GM12878 (cell line): ENCODE data around the gene SMIM17. TPM values are rescaled to one million over a fixed set of nuclear protein-coding genes. Genes with fewer than 3 reads are reported as not detected.

Source experiments
- CHD1 ChIP-seq: IDR thresholded peaks from 2 replicates; pipeline ENCODE4 v1.6.1; 2012; ENCODE audit warnings: low read depth, low read length, improper control_type of control experiment
- E2F4 ChIP-seq: IDR thresholded peaks from 2 replicates; pipeline ENCODE4 v1.6.1; 2012; ENCODE audit warnings: low read depth, low read length, improper control_type of control experiment
- ELK1 ChIP-seq: IDR thresholded peaks from 2 replicates; pipeline ENCODE4 v1.6.1; 2012; ENCODE audit warnings: low read depth, low read length, improper control_type of control experiment
- EZH2 ChIP-seq: IDR thresholded peaks from 2 replicates; pipeline ENCODE4 v1.6.1; 2012; ENCODE audit warnings: low read depth, mild to moderate bottlenecking, control low read depth, inconsistent platforms, low read length, borderline replicate concordance; ENCODE audit not compliant: control insufficient read depth
- GABPA ChIP-seq: IDR thresholded peaks from 2 replicates; pipeline ENCODE4 v1.6.1; 2014; ENCODE audit warnings: antibody characterized with exemption, low read depth, mild to moderate bottlenecking, inconsistent platforms
- HDAC2 ChIP-seq: fragments of 200-600 bp; sonication (generic); IDR thresholded peaks from 2 replicates; pipeline ENCODE4 v1.6.1; 2017
- IKZF2 ChIP-seq, 2 experiments: fragments of 450-650 bp; IDR thresholded peaks; 2 replicates each; pipeline ENCODE4 v1.6.1; 2017; ENCODE audit warnings: mild to moderate bottlenecking in 2 of 2, moderate library complexity in 2 of 2
- IRF5 ChIP-seq: fragments of 450-650 bp; IDR thresholded peaks from 2 replicates; pipeline ENCODE4 v1.6.1; 2017; ENCODE audit warnings: borderline replicate concordance
- JUNB ChIP-seq: IDR thresholded peaks from 2 replicates; pipeline ENCODE4 v1.6.1; 2016; ENCODE audit warnings: antibody characterized with exemption, mild to moderate bottlenecking
- MTA2 ChIP-seq: fragments of 450-650 bp; IDR thresholded peaks from 2 replicates; pipeline ENCODE4 v1.6.1; 2016; ENCODE audit warnings: low read depth, mild to moderate bottlenecking, moderate library complexity
- POLR2AphosphoS5 ChIP-seq: IDR thresholded peaks from 2 replicates; pipeline ENCODE4 v1.6.1; 2011; ENCODE audit warnings: mild to moderate bottlenecking, low read length, inconsistent platforms
- RELA ChIP-seq: fragments of 450-650 bp; IDR thresholded peaks from 2 replicates; pipeline ENCODE4 v1.8.0; 2014; ENCODE audit warnings: borderline replicate concordance; ENCODE audit not compliant: partially characterized antibody
- SMC3 ChIP-seq: IDR thresholded peaks from 2 replicates; pipeline ENCODE4 v1.6.1; 2011; ENCODE audit warnings: low read length, improper control_type of control experiment, borderline replicate concordance
- SP1 ChIP-seq: IDR thresholded peaks from one replicate; pipeline ENCODE4 v1.6.1; 2011; ENCODE audit warnings: low read depth, low read length
- TCF7 ChIP-seq: IDR thresholded peaks from 2 replicates; pipeline ENCODE4 v1.6.1; 2014; ENCODE audit warnings: antibody characterized with exemption, borderline replicate concordance
- ZBTB33 ChIP-seq: fragments of 450-650 bp; IDR thresholded peaks from 2 replicates; pipeline ENCODE4 v1.6.1; 2017; ENCODE audit warnings: mild to moderate bottlenecking
- ZBTB4 ChIP-seq: fragments of 450-650 bp; formaldehyde crosslinking; IDR thresholded peaks from 2 replicates; pipeline ENCODE4 v1.4.0; 2022; ENCODE audit warnings: mild to moderate bottlenecking, moderate library complexity
- ZNF217 ChIP-seq: fragments of 450-650 bp; IDR thresholded peaks from 2 replicates; pipeline ENCODE4 v1.6.1; 2017; ENCODE audit warnings: antibody characterized with exemption, mild to moderate bottlenecking
- polyA plus RNA-seq, 11 experiments: library from polyadenylated mRNA; depleted of rRNA in 4 of 11; unstranded in 6 of 11; stranded (reverse) in 5 of 11; fragments of >200 nt; fragmentation: Nextera tagmentation in 4 of 11; fragmentation: Illumina TruSeq in 1 of 11; extraction: Ambion mirVana in 4 of 11; extraction: Trizol in 1 of 11; gene quantifications; 1 replicate in 1 of 11; 2 replicates in 10 of 11; pipeline versions ENCODE4 v1.2.1 to v1.2.3, GENCODE V29; 2011 to 2016; ENCODE audit warnings: inconsistent platforms in 2 of 11, missing spikeins in 2 of 11, low read depth in 1 of 11
- total RNA-seq, 4 experiments: library from RNA; depleted of rRNA in 3 of 4; stranded (reverse); fragments of >200 nt in 3 of 4; fragmentation: Illumina TruSeq in 1 of 4; extraction: Trizol in 1 of 4; gene quantifications; 2 replicates each; pipeline versions ENCODE4 v1.2.1 to v1.2.3, GENCODE V29; 2013 to 2021
- TF ChIP-seq, protein P1 (sequence below): fragments of 450-650 bp; IDR thresholded peaks from 2 replicates; pipeline ENCODE4 v1.6.1; 2017; ENCODE audit warnings: mild to moderate bottlenecking, low read depth, inconsistent platforms; ENCODE audit not compliant: poor library complexity, severe bottlenecking

The SMIM17 gene
- total and polyA plus RNA-seq, 10 of the 15 experiments (the other 5 are each of a cell fraction or from before 2014, with no cell fraction given): 0.07 to 0.23 (median 0.17) TPM; not detected in 6

DNA sequence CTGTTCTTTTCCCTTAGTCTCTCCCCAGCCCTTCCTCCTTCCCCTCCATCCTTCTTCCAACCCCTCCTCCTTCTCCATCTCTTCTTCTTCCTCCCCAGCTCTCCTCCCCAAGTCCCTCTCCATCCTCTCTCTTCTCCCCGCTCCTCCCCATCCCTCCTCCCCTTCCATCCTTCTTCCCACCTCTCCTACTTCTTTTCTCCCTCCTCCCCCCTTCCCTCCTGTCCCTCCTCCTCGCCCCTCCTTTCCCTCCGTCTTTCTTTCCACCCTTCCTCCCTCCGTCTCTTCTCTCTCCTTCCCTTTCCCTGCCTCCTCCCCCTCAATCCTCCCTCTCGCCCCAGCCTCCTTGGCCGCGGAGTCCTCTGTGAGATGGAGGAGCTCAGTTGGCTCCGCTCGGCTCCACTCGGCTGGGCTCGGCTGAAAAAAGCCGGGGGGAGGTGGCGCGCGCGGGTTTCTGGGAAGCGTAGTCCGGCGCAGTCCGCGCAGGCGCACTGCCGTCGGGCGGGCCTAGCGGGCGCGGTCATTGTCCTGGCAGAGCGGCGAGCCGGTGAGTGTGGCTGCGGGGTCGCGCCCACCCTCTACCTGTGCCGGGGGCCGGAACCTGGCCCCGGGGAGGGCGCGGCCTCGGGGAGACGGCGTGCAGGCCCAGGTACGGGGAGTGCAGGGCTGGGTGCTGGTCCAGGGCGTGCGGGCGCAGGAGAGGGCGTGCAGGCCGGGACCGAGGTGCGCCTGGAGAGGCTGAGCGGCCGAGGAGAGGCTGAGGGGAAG, 48.0 kb upstream of the SMIM17 start, which contains the start of gene ZNF71 (continued):
- TF ChIP-seq ELK1: no peak
- TF ChIP-seq HDAC2: no peak
- no peak for TF ChIP-seq SP1
- TF ChIP-seq ZBTB4 (CRISPR knock-in tag): no peak
- TF ChIP-seq, protein P1, sequence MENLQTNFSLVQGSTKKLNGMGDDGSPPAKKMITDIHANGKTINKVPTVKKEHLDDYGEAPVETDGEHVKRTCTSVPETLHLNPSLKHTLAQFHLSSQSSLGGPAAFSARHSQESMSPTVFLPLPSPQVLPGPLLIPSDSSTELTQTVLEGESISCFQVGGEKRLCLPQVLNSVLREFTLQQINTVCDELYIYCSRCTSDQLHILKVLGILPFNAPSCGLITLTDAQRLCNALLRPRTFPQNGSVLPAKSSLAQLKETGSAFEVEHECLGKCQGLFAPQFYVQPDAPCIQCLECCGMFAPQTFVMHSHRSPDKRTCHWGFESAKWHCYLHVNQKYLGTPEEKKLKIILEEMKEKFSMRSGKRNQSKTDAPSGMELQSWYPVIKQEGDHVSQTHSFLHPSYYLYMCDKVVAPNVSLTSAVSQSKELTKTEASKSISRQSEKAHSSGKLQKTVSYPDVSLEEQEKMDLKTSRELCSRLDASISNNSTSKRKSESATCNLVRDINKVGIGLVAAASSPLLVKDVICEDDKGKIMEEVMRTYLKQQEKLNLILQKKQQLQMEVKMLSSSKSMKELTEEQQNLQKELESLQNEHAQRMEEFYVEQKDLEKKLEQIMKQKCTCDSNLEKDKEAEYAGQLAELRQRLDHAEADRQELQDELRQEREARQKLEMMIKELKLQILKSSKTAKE: no peak
- TF ChIP-seq IKZF2 (IDR thresholded peaks at IDR 0.05): no peak
- TF ChIP-seq JUNB: no peak
- no peak for TF ChIP-seq EZH2
- no peak for TF ChIP-seq IRF5
- TF ChIP-seq E2F4: no peak
- no peak for TF ChIP-seq ZBTB33
- TF ChIP-seq GABPA: no peak
- no peak for TF ChIP-seq RELA
- TF ChIP-seq ZNF217: no peak
- TF ChIP-seq CHD1: no peak
- TF ChIP-seq POLR2AphosphoS5: no peak
- no peak for TF ChIP-seq MTA2
- TF ChIP-seq TCF7: no peak
- TF ChIP-seq SMC3: no peak
